Hematopoietic multipotent progenitor cell treated with erythropoietin and hydrocortisone succinate and interleukin-3 and kit ligand, for 8 days (in vitro differentiated cells): Measurements from ENCODE around the gene ASB3.
"Not testable (repeated sequence)": the region's sequence is repeated elsewhere in the genome, so short reads cannot be mapped to it uniquely, and the experiment has no call there.

Experiments used
- DNase-seq: peaks from one replicate; pipeline ENCODE4 v3.0.0-alpha.2; 2015

The ASB3 gene

DNA sequence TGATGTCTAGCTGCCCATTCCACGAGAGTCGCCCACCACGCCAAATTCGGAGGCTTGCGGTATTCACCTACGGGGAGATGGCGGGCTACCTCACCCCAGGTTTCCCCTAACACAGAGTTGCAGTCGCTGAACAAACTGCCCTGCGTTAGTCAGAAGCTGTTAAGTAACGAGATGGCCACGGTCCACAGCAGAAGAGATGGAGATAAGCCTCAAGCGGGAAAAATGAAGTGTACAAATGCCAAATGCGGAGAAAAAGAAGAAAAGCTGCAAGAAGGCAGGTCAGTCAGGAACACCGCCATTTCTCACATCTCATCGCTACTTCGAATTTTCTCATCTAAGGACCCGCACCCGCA, 425 bp downstream of the ASB3 start:
- peak; percentile 40 for DNase-seq

- no peak for DNase-seq
Observed at GRCh38 chr2:53785366-53785765, 1.4 kb downstream of the ASB3 start.

- DNase-seq: no peak
Observed at GRCh38 chr2:53784436-53784835, 2.3 kb downstream of the ASB3 start.

- DNase-seq: no peak
Observed at GRCh38 chr2:53782676-53783075, 4.1 kb downstream of the ASB3 start.

DNA sequence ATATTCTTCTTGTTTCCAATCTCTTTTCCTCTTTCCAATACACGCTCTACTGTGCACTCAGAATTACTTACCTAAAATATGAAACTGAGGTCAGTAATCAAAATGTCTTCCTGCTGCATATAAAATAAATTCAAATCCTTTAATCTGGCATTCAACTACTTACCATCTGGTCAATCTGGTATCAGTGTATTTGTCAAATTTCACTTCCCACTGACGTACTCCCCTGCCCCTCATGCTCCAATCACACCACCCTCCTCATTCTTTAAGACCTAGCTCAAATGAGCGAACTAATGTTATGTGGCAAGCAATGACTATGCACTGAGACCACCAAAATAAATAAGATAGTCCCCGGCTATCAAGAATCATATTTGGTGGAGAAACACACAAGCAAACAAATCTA, 6.7 kb downstream of the ASB3 start:
- no peak for DNase-seq

DNA sequence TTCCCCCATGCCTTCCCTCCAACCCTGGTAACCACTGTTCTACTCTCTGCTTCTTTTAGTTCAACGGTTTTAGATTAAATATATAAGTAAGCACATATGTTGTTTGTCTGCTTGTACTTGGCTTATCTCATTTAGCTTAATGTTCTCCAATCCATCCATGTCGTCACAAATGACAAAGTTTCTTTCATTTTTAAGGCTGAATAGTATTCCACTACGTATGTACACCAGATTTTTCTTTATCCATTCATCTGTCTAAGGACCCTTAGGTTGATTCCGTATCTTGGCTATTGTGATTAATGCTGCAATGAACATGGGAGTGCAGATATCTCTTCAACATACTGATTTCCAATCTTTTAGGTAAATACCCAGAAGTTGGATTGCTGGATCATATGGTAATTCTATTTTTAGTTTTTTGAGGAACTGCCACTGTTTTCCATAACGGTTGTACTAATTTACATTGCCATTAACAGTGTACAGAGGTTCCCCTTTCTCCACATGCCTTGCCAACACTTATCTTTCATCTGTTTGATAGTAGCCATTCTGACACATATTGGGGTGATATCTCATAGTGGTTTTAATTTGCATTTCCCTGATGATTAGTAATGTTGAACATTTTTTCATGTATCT, 8.1 kb downstream of the ASB3 start:
- peak; percentile 55 for DNase-seq

GRCh38 chr2:53777134-53777533, 9.6 kb downstream of the ASB3 start:
- DNase-seq: peak; percentile 14

DNA sequence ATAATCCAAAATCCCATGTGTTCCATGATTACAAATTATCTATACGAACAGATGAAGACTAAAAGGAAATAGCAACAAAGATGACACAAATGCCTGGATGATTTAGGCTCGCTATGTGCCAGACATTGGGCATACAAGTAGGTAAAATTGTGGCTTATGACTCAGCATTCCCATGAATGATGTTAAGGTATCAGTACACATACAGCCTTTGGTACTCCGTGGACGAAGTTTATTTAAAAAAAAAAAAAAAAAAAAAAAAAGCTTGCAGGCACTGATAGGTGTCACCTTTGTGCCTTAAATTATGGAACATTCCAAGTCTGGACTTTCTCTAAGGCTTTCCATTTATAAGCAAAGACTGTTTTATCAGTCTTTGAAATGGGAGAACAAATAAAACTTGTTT, 16.5 kb downstream of the ASB3 start:
- DNase-seq: peak; percentile 77

- DNase-seq: no peak
Observed at GRCh38 chr2:53769318-53769945, 17.3 kb downstream of the ASB3 start.

DNA sequence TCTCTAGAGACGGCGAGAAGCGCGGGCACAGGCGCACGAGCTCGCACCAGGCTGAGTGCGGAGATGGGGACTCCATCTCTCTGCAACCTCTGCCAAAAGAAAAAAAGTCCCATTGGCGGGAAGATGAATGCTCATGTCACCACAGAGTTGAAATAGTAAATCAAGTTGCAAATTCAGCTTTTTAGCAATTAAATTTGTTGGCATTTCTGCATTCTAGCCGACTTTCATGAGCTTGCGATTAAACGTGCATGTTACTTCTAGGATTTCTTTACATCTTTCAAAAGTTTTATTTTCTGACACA, 18.6 kb downstream of the ASB3 start:
- DNase-seq: peak; percentile 70

- DNase-seq: peak; percentile 90
Observed at GRCh38 chr2:53767405-53768241, 19.1 kb downstream of the ASB3 start, which contains the start of gene CHAC2. Gene CHAC2, plus strand, starts transcription at chr2:53767804. Its CDS starts 83 bp downstream, at chr2:53767887.

DNA sequence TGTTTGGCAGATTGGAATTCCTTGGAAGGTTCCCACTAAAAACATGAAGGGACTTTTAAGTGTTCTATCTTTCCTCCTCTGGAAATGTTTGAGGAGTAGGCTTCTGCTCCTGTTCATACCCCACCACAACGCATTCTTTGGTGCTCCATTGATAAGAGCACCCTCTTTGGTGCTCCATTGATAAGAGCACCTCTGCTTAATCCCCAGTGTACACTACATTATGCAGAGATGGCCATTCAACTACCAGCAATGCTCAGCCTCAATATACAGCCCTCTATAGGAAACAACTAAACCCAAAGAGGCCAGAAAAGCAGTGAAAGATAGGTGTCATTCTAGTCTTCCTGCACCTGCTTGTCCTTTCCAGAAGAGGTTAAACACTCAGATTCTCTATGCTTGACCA, 21.0 kb downstream of the ASB3 start:
- peak; percentile 60 for DNase-seq

- not testable (repeated sequence) for DNase-seq
Observed at GRCh38 chr2:53757206-53757605, 29.5 kb downstream of the ASB3 start.

DNA sequence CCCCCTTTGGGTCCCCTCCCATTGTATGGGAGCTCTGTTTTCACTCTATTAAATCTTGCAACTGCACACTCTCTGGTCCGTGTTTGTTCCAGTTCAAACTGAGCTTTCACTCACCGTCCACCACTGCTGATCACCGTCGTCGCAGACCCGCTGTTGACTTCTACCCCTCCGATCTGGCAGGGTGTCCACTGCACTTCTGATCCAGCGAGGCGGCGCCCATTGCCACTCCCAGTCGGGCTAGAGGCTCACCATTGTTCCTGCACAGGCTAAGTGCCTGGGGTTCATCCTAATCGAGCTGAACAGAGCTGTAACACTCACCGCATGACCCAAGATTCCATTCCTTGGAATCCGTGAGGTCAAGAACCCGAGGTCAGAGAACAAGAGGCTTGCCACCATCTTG, 30.1 kb downstream of the ASB3 start:
- DNase-seq: no peak

DNA sequence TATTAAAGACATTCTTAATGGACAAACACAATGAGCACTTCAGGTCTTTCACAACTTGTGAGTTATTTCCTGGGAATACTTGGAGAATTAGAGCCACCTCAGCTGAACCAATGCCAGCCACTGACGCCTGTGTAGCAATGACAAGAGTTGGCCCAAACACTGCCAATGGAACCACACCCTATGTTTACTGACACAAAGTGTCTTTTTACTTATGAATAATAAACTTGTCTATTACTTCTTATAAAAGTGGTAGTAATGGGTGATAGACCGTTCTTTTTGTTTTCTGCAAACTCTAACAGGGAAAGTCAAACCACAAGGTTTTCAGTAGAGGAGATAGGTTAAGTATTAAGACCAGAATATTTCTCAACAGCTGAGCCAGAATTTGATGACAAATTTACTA, 31.6 kb downstream of the ASB3 start:
- peak; percentile 76 for DNase-seq

DNA sequence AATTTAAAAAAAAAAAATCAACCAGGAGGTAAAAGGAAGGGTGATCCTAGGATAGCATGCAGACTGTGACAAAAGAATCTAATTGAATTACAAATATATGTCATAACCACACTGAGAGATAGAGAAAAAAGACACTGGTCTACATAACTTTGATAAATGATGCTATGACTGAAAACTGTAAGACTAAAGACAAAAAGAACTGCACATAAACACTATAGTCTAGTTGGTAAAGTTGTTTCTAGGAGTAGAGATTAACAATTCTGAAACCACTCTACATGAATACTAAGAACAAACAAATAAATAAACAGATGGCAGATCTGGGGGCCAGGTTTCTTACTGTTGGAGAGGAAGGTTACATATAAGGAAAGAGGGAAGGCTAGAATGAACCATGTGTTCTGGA, 33.7 kb downstream of the ASB3 start:
- DNase-seq: no peak

- no peak for DNase-seq
Observed at GRCh38 chr2:53752385-53752784, 34.4 kb downstream of the ASB3 start.

- no peak for DNase-seq
Observed at GRCh38 chr2:53751728-53752127, 35.0 kb downstream of the ASB3 start.

- DNase-seq: no peak
Observed at GRCh38 chr2:53750041-53750768, 36.5 kb downstream of the ASB3 start.

DNA sequence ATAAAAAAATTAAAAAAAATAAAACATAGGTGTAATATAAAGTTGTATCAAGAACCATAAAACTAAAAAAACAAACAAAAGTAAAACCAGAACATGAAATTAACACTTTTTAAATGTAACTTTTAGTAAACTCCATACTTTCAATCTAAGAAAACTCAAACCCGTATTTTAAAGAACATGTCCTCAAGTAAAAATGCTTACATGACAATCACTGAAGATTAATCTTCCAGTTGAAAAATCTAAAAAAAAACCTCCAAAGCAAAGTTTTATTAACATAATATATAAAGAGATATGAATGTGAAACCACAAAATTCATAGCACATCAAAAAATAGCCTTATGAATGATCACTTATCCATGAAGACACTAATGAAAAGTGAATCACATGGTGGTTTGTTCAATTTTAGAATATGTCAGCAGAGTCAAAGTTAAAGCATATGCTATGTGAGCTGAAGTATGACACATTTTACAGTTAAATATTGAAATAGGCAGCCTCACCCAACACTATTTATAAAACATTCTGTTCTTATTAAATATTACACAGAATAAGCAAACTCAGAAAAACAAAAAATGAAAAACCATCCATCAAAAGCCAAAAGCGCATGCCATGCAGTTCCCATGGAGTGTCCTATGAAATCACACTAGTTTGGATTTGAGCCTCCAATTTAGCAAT, 42.2 kb downstream of the ASB3 start:
- no peak for DNase-seq

GRCh38 chr2:53740170-53740569, 46.6 kb downstream of the ASB3 start:
- peak; percentile 46 for DNase-seq

DNA sequence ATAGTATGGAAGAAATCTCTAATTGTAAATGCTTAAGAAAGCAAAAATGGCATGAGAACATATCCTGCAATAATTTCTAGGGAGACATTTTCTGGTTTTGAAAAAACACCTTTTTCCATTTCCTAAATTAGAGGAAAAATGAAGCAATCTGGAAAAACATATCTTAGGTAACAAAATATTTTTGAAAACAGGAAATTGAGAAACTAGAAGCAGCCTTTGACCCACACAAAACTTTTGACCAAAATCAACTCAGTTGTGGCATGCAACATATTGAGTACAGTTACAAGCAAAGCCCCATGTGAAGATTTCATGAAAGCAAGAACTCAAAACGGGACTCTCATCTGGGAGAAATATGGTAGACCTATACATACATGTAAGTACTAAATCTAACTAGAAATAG, 47.7 kb downstream of the ASB3 start:
- no peak for DNase-seq

- no peak for DNase-seq
Observed at GRCh38 chr2:53737091-53737490, 49.7 kb downstream of the ASB3 start.
